IMR-90 (cell line): ENCODE data around the gene MFAP4. TPM values are rescaled to one million over a fixed set of nuclear protein-coding genes. Genes with fewer than 3 reads are reported as not detected.

Source experiments
- ATAC-seq: fragments of 200-7000 bp; cut with Tn5 transposase; 2 replicates; pipeline ENCODE4 v1.9.1; 2020; ENCODE audit warnings: low read depth, mild to moderate bottlenecking, moderate library complexity
- BruUV-seq: library from RNA; stranded (reverse); fragments of 400-500 nt; replicated peaks from 2 replicates; lab custom pipeline; 2021; lab: Mats Ljungman, UMichigan
- CTCF ChIA-PET: fragments of 300-600 bp; formaldehyde crosslinking; extraction: SDS; loops from one replicate; lab custom pipeline; 2021; ENCODE audit warnings: antibody characterized with exemption; lab: Yijun Ruan, JAX
- POLR2A ChIA-PET: fragments of 300-600 bp; sonication (Branson Sonifier 250); formaldehyde crosslinking; loops from one replicate; lab custom pipeline; 2022; ENCODE audit warnings: antibody characterized with exemption; ENCODE audit not compliant: unreplicated experiment; lab: Charles Lee
- DNase-seq: peaks from one replicate; pipeline ENCODE4 v3.0.0; 2013
- H2AFZ ChIP-seq: replicated peaks from 2 replicates; pipeline ENCODE3; 2013; ENCODE audit warnings: low read length, mild to moderate bottlenecking; ENCODE audit not compliant: poor library complexity
- H2AK5ac ChIP-seq: 2 replicates; pipeline ENCODE4 v1.6.1; 2013; ENCODE audit warnings: low read depth, low read length, inconsistent platforms
- H2AK9ac ChIP-seq: replicated peaks from 2 replicates; pipeline ENCODE3; 2013; ENCODE audit warnings: mild to moderate bottlenecking, low read depth, low read length, moderate library complexity; ENCODE audit not compliant: poor library complexity
- H2BK120ac ChIP-seq: 2 replicates; pipeline ENCODE4 v1.6.1; 2013; ENCODE audit warnings: low read depth, low read length, inconsistent platforms
- H2BK15ac ChIP-seq: 3 replicates; pipeline ENCODE4 v1.6.1; 2013; ENCODE audit warnings: low read depth, low read length, inconsistent platforms
- H2BK20ac ChIP-seq: 2 replicates; pipeline ENCODE4 v1.6.1; 2013; ENCODE audit warnings: low read depth, mild to moderate bottlenecking, inconsistent platforms, low read length, moderate library complexity
- H2BK5ac ChIP-seq: 2 replicates; pipeline ENCODE4 v1.6.1; 2013; ENCODE audit warnings: mild to moderate bottlenecking, low read depth, low read length, inconsistent platforms; ENCODE audit not compliant: poor library complexity, severe bottlenecking
- H3K14ac ChIP-seq: replicated peaks from 2 replicates; pipeline ENCODE4 v1.6.1; 2013; ENCODE audit warnings: low read depth, low read length, inconsistent platforms
- H3K18ac ChIP-seq: 2 replicates; pipeline ENCODE4 v1.6.1; 2013; ENCODE audit warnings: low read depth, low read length, control low read depth
- H3K23ac ChIP-seq: 2 replicates; pipeline ENCODE4 v1.6.1; 2013; ENCODE audit warnings: low read depth, low read length, inconsistent platforms
- H3K27ac ChIP-seq: 2 replicates; pipeline ENCODE4 v1.5.1; 2013; ENCODE audit warnings: mild to moderate bottlenecking, control low read depth, low read length; ENCODE audit not compliant: insufficient read depth
- H3K27me3 ChIP-seq: 2 replicates; pipeline ENCODE4 v1.6.1; 2013; ENCODE audit warnings: low read length; ENCODE audit not compliant: control insufficient read depth, insufficient read depth
- H3K36me3 ChIP-seq: 2 replicates; pipeline ENCODE4 v1.6.1; 2013; ENCODE audit warnings: low read length, mixed read lengths; ENCODE audit not compliant: control insufficient read depth, insufficient read depth
- H3K4ac ChIP-seq: 2 replicates; pipeline ENCODE4 v1.6.1; 2013; ENCODE audit warnings: low read depth, low read length, inconsistent platforms
- H3K4me1 ChIP-seq: 2 replicates; pipeline ENCODE4 v1.6.1; 2013; ENCODE audit warnings: low read length, mixed read lengths; ENCODE audit not compliant: control insufficient read depth, insufficient read depth
- H3K4me2 ChIP-seq: 2 replicates; pipeline ENCODE4 v1.6.1; 2013; ENCODE audit warnings: low read depth, mild to moderate bottlenecking, control low read depth, low read length, moderate library complexity
- H3K4me3 ChIP-seq: 2 replicates; pipeline ENCODE4 v1.5.1; 2013; ENCODE audit warnings: low read depth, mild to moderate bottlenecking, control low read depth, low read length, moderate library complexity; ENCODE audit not compliant: insufficient read depth
- H3K56ac ChIP-seq: 2 replicates; pipeline ENCODE4 v1.6.1; 2013; ENCODE audit warnings: low read length, inconsistent platforms; ENCODE audit not compliant: insufficient read depth; ENCODE audit errors: extremely low read depth
- H3K79me1 ChIP-seq, 2 experiments: 2 replicates each; pipeline ENCODE4 v1.6.1; 2013; ENCODE audit warnings: low read length in 2 of 2, inconsistent platforms in 1 of 2, low read depth in 1 of 2
- H3K9ac ChIP-seq: 2 replicates; pipeline ENCODE4 v1.6.1; 2013; ENCODE audit warnings: low read depth, low read length, control low read depth
- H3K9me1 ChIP-seq: 2 replicates; pipeline ENCODE4 v1.6.1; 2013; ENCODE audit warnings: low read length, inconsistent platforms; ENCODE audit not compliant: insufficient read depth
- H3K9me3 ChIP-seq: 2 replicates; pipeline ENCODE4 v1.6.1; 2013; ENCODE audit warnings: low read length; ENCODE audit not compliant: control insufficient read depth, insufficient read depth
- H4K20me1 ChIP-seq: 2 replicates; pipeline ENCODE4 v1.6.1; 2013; ENCODE audit warnings: low read length, inconsistent platforms; ENCODE audit not compliant: insufficient read depth
- H4K5ac ChIP-seq: 2 replicates; pipeline ENCODE4 v1.6.1; 2013; ENCODE audit warnings: mild to moderate bottlenecking, low read depth, low read length, control low read depth
- H4K8ac ChIP-seq, 2 experiments: 2 replicates each; pipeline ENCODE4 v1.6.1; 2013; ENCODE audit warnings: low read depth in 2 of 2, low read length in 2 of 2, control low read depth in 1 of 2, inconsistent platforms in 1 of 2
- H4K91ac ChIP-seq: 2 replicates; pipeline ENCODE4 v1.6.1; 2013; ENCODE audit warnings: low read depth, low read length, inconsistent platforms; ENCODE audit not compliant: insufficient read depth
- BHLHE40 ChIP-seq: fragments of 150-350 bp; IDR thresholded peaks from 2 replicates; pipeline ENCODE4 v1.6.1; 2016; ENCODE audit warnings: mild to moderate bottlenecking, low read depth, low read length
- CEBPB ChIP-seq: IDR thresholded peaks from 2 replicates; pipeline ENCODE4 v1.6.1; 2012; ENCODE audit warnings: low read depth, low read length, improper control_type of control experiment
- CHD1 ChIP-seq: IDR thresholded peaks from 2 replicates; pipeline ENCODE4 v1.6.1; 2012; ENCODE audit warnings: low read depth, low read length, improper control_type of control experiment
- CTCF ChIP-seq: conservative IDR thresholded peaks from 2 replicates; pipeline ENCODE4 v1.5.1; 2012; ENCODE audit warnings: mild to moderate bottlenecking, low read depth, low read length, improper control_type of control experiment
- ELK1 ChIP-seq: fragments of 150-350 bp; IDR thresholded peaks from 2 replicates; pipeline ENCODE4 v1.6.1; 2016; ENCODE audit warnings: low read depth, mild to moderate bottlenecking, low read length, moderate library complexity, borderline replicate concordance
- FOS ChIP-seq: fragments of 150-350 bp; IDR thresholded peaks from 2 replicates; pipeline ENCODE4 v1.6.1; 2016; ENCODE audit warnings: low read depth, low read length
- MAFK ChIP-seq: IDR thresholded peaks from 2 replicates; pipeline ENCODE4 v1.6.1; 2012; ENCODE audit warnings: low read depth, low read length, improper control_type of control experiment
- MAZ ChIP-seq: IDR thresholded peaks from 2 replicates; pipeline ENCODE4 v1.6.1; 2012; ENCODE audit warnings: low read depth, mild to moderate bottlenecking, low read length, improper control_type of control experiment, moderate library complexity, borderline replicate concordance
- MXI1 ChIP-seq: IDR thresholded peaks from 2 replicates; pipeline ENCODE4 v1.6.1; 2012; ENCODE audit warnings: low read depth, mild to moderate bottlenecking, low read length, moderate library complexity, borderline replicate concordance
- NFE2L2 ChIP-seq: fragments of 150-350 bp; IDR thresholded peaks from 2 replicates; pipeline ENCODE4 v1.6.1; 2016; ENCODE audit warnings: low read depth, mild to moderate bottlenecking, low read length
- POLR2A ChIP-seq: IDR thresholded peaks from 2 replicates; pipeline ENCODE4 v1.6.1; 2012; ENCODE audit warnings: mild to moderate bottlenecking, low read depth, low read length
- RAD21 ChIP-seq: IDR thresholded peaks from 2 replicates; pipeline ENCODE4 v1.6.1; 2012; ENCODE audit warnings: low read length, improper control_type of control experiment
- RCOR1 ChIP-seq: IDR thresholded peaks from 2 replicates; pipeline ENCODE4 v1.6.1; 2012; ENCODE audit warnings: mild to moderate bottlenecking, low read length, improper control_type of control experiment; ENCODE audit not compliant: insufficient replicate concordance
- RFX5 ChIP-seq: IDR thresholded peaks from 2 replicates; pipeline ENCODE4 v1.8.0; 2012; ENCODE audit warnings: low read depth, mild to moderate bottlenecking, low read length, moderate library complexity
- SMC3 ChIP-seq: fragments of 150-350 bp; IDR thresholded peaks from 2 replicates; pipeline ENCODE4 v1.6.1; 2016; ENCODE audit warnings: low read depth, mild to moderate bottlenecking, antibody characterized with exemption, low read length, moderate library complexity
- USF2 ChIP-seq: fragments of 150-350 bp; IDR thresholded peaks from 2 replicates; pipeline ENCODE4 v1.6.1; 2017; ENCODE audit warnings: mild to moderate bottlenecking, antibody characterized with exemption, low read length, low read depth
- WGBS, 2 experiments: methylation state at CpG; one replicate each; pipeline versions ENCODE4 v1.1.5 to v1.1.7; 2013; ENCODE audit warnings: missing lambda C conversion rate in 2 of 2; ENCODE audit not compliant: insufficient read length in 1 of 2; ENCODE audit errors: extremely low coverage in 2 of 2; 5-methylcytosine and 5-hydroxymethylcytosine counted together
- dilution Hi-C: fragments of 300-500 bp; cut with HindIII; formaldehyde crosslinking; loops from one replicate; pipeline ENCODE4 v1.14.3; 2018; ENCODE audit warnings: low sequenced_read_pairs; ENCODE audit not compliant: unreplicated experiment
- in situ Hi-C: fragments of 300-500 bp; cut with MboI; formaldehyde crosslinking; loops from 3 replicates; pipeline ENCODE4 v1.14.3; 2019; ENCODE audit warnings: low sequenced_read_pairs, inconsistent platforms, mixed read lengths
- intact Hi-C: fragments of 100-400 bp; cut with micrococcal nuclease; formaldehyde crosslinking; loops from 2 replicates; pipeline ENCODE4 v1.10.0; 2022
- polyA plus RNA-seq, 3 experiments: library from polyadenylated mRNA; depleted of rRNA; stranded (reverse); fragments of >200 nt; gene quantifications; 2 replicates each; pipeline ENCODE4 v1.2.3, GENCODE V29; 2012; ENCODE audit warnings: low replicate concordance in 1 of 3
- total RNA-seq: library from RNA; depleted of rRNA; stranded (reverse); fragments of >200 nt; gene quantifications from 2 replicates; pipeline ENCODE4 v1.2.3, GENCODE V29; 2012

Gene MFAP4
- total and polyA plus RNA-seq, 2 of the 4 experiments (the other 2 are of a cell fraction): 7.0 to 71.6 TPM

DNA sequence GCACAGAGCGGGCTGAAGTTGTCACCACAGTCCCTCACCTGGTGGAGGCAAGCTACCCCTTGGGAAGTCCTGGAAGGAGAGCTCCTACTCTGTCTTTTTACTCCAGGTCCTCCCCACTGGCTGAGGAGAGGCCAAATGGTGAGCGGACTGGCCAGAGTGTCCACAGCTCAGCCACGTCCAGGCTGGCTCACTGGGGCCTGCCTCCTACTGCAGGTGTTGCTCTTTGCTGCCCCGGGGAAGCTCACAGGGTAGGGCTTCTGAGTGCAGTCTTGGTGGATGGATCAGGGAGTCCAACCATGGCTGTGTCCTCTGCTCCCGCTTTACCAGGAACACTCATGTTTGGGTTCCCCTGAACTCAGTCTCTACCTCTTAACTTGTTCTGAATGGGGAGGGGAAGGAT is 27.1 kb downstream of the MFAP4 start:
- H3K27me3 ChIP-seq: no peaks in the 10 kb centered on the region
- no peak overlapping the region for H2BK5ac ChIP-seq
- no peak overlapping the region for H3K56ac ChIP-seq
- peaks cover 4 to 11% of the 10 kb centered on the region in 2 experiments; a peak in 3 of 4 replicates for H3K79me1 ChIP-seq
- H2BK15ac ChIP-seq: no peak overlapping the region
- H2AK5ac ChIP-seq: no peak overlapping the region
- no peak overlapping the region; the same call in 1 of the 2 replicates for H2BK20ac ChIP-seq
- no peak overlapping the region for H2BK120ac ChIP-seq
- peaks cover 9% of the 10 kb centered on the region for H3K9me1 ChIP-seq
- ChIA-PET POLR2A (no interaction called here), CTCF (no interaction called here)
- no TSS peak for BruUV-seq
- H2AFZ ChIP-seq: no peak overlapping the region
- H3K4me1 ChIP-seq: peaks cover 6% of the 10 kb centered on the region
- dilution Hi-C loops: no loop called here
- no CpG with 5 or more reads among the region's 5 CpGs for WGBS, 2 experiments
- H4K8ac ChIP-seq: no peak overlapping the region
- no peak overlapping the region for H3K14ac ChIP-seq
- no peak overlapping the region for H2AK9ac ChIP-seq
- H3K18ac ChIP-seq: no peak overlapping the region
- H4K20me1 ChIP-seq: no peaks in the 10 kb centered on the region
- no peak overlapping the region for H3K4ac ChIP-seq
- H3K9me3 ChIP-seq: no peaks in the 10 kb centered on the region
- no peak overlapping the region for H3K27ac ChIP-seq
- TF ChIP-seq USF2 (no peak), CTCF (no peak), NFE2L2 (no peak), RFX5 (no peak), RCOR1 (no peak), CEBPB (no peak), SMC3 (no peak), POLR2A (no peak), CHD1 (no peak), MXI1 (no peak), MAFK (no peak), RAD21 (no peak), FOS (no peak), BHLHE40 (no peak), MAZ (no peak), ELK1 (no peak)
- in situ Hi-C loops: loop anchor here (5.0 kb wide), 2 partner anchors 87 to 402 kb away; no protein-coding TSS in a partner anchor
- no peak overlapping the region for H3K23ac ChIP-seq
- H3K4me2 ChIP-seq: no peak overlapping the region
- intact Hi-C loops: loop anchor here (5.0 kb wide), 2 partner anchors 287 to 312 kb away; partner anchors contain the start of gene ALDH3A2
- no peak for ATAC-seq
- H3K4me3 ChIP-seq: no peak overlapping the region
- H3K9ac ChIP-seq: no peak overlapping the region
- no peak overlapping the region for H4K91ac ChIP-seq
- no peak overlapping the region for H4K5ac ChIP-seq
- no peak for DNase-seq
- H3K36me3 ChIP-seq: peaks cover 6% of the 10 kb centered on the region
